GM10266 (cell line): Measurements from ENCODE around the gene WDR6.
"Not testable (repeated sequence)": the region's sequence is repeated elsewhere in the genome, so short reads cannot be mapped to it uniquely, and the experiment has no call there.

Experiments
- DNase-seq: peaks from one replicate; pipeline ENCODE4 v3.0.0; 2012; ENCODE audit errors: extremely low spot score
- TF ChIP-seq, protein P1 (sequence below): IDR thresholded peaks from 2 replicates; pipeline ENCODE4 v1.5.1; 2012; ENCODE audit warnings: mild to moderate bottlenecking, low read depth; ENCODE audit not compliant: control insufficient read depth, insufficient read depth; ENCODE audit errors: missing control alignments

WDR6 gene

DNA sequence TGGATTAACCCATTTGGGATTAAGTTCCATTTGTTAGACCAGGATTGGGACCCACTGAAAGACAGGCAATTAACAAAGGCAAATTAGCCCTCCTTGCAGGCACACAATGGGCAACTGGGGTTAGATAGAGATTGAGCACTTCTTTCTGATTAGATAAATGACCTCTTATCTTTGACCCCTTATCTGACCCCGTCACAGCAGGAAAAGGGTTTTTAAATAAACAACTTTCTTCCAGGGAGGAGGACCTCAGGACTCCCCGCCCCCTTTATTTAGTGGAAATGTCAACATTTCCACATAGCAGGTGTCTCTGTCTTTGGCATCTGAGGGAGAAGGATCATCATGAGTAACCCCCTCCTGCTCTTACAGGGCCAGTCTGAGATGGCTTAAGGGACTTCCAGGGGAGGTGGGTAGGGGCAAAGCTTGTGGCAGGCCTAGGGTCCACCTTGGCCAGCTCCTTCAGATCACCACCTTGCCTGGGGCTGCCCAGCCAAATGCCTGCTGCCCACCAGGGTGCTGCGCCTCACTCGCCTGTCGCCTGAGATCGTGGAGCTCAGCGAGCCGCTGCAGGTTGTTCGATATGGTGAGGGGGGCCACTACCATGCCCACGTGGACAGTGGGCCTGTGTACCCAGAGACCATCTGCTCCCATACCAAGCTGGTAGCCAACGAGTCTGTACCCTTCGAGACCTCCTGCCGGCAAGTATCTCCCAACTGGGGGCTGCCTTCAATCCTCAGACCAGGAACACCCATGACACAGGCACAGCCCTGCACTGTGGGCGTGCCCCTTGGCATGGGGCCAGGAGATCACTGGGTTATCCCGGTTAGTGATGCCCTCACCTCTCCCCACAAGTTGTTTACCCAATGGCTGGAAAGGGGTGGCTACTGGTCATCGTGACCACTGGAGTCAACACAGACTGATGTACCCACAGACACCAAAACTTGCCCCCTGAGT lies 2.6 kb upstream of the WDR6 start:
- TF ChIP-seq, protein P1, sequence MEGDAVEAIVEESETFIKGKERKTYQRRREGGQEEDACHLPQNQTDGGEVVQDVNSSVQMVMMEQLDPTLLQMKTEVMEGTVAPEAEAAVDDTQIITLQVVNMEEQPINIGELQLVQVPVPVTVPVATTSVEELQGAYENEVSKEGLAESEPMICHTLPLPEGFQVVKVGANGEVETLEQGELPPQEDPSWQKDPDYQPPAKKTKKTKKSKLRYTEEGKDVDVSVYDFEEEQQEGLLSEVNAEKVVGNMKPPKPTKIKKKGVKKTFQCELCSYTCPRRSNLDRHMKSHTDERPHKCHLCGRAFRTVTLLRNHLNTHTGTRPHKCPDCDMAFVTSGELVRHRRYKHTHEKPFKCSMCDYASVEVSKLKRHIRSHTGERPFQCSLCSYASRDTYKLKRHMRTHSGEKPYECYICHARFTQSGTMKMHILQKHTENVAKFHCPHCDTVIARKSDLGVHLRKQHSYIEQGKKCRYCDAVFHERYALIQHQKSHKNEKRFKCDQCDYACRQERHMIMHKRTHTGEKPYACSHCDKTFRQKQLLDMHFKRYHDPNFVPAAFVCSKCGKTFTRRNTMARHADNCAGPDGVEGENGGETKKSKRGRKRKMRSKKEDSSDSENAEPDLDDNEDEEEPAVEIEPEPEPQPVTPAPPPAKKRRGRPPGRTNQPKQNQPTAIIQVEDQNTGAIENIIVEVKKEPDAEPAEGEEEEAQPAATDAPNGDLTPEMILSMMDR: no peak
- DNase-seq: no peak

DNA sequence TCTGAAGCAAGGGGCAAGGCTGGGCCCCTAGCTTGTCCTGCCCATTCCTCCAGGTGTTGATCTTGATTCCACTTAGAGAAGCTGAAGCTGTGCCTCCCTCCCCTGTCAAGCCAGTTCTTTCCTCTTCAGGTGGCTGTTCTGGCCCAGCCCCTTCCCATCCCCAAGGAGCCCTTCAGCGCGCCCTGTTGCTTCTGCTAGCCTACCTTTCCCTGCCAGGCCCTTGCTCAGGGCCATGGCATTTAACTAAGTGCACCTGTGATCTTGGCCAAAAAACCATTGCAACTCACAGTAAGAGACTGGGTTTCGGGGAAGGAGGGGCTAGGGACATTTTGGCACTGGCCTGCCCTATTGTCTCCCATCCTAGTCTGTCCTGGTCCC lies 1.9 kb upstream of the WDR6 start:
- TF ChIP-seq, protein P1: no peak
- DNase-seq: no peak

DNA sequence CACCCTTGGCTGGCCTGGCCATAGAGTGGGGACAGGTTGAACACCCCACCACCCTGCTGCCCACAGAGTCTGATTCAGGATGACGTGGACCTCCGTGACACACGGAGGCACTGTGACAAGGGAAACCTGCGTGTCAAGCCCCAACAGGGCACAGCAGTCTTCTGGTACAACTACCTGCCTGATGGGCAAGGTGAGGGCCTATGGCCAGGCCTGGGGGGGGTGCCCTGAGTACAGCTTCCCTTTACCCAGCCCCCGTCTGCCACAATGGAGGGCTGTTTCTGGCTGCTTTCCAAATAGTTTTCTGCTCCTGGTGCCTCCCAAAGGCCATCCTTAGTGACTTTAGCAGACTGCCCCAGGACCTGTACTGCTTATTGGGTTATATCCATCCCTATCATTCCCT lies 1.2 kb upstream of the WDR6 start:
- TF ChIP-seq, protein P1: no peak

DNA sequence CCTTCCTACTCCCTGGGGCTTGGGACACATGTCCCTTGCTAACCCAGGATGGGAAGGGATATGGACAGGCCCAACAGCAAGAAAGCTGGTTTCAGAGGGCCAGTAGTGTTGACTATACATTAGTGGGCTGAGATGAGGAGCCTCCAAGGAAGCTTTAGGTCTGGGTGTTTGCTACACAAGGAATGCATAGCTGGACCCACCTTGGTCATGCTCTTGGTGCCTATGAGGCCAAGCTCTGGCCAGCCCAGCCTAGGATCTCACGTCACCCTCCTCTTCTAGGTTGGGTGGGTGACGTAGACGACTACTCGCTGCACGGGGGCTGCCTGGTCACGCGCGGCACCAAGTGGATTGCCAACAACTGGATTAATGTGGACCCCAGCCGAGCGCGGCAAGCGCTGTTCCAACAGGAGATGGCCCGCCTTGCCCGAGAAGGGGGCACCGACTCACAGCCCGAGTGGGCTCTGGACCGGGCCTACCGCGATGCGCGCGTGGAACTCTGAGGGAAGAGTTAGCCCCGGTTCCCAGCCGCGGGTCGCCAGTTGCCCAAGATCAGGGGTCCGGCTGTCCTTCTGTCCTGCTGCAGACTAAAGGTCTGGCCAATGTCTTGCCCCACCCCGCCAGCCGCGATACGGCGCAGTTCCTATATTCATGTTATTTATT lies 653 bp upstream of the WDR6 start:
- DNase-seq: no peak
- TF ChIP-seq, protein P1: no peak

More for the DNA sequence above, 1.2 kb upstream of the WDR6 start:
- DNase-seq: no peak

DNA sequence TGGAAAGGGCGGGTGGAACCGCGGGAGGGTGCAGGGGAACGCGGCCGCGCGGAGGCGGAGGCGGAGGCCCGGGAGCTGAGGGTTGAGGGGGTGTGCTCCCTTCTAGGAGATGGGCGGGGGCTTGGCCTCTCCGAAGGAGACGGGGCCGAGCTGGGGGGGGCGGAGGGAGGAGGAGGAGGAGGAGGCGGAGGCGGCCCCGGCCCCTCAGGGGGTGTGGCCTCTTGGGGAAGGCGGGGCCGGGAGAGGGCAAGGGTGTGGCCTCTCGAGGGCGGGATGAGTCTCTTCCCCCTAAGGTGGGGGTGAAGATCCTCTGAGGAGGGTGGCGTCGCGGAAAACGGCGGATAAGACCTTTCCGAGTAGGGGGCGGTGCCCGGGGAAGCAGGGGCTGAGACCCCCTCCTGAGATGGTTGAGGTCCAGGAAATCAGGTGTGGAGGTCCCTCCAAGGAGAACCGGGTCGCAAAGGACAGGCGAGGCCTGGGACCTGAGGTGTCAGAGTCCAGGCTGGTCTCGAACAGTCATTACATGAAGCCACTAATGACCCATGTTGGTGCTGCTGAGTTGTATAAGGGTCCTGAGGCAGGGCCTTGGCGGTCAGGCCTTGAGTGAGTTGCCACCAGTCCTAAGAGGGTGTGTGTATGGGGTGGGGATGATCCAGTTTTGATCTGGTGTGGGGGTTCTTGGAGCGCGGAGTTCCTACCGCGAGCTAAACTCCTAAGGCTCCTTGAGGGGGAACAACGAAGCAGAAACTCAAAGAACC lies 759 bp downstream of the WDR6 start:
- DNase-seq: peak; percentile 86
- TF ChIP-seq, protein P1: no peak

DNA sequence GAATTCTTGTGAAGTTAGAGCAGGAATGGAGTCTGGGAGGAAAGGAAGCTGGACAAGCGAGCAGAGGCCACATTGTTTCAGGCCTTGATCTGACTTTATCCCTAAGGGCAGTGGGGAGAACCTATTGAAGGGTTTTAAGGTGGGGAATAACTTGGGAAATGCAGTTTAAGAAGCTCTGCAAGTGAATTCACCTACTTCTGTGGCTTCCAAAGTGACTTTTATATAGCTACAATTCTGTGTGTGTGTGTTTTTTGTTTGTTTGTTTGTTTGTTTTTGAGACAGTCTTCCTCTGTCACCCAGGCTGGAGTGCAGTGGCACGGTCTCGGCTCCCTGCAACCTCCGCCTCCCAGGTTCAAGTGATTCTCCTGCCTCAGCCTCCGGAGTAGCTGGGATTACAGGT lies 1.4 kb downstream of the WDR6 start:
- not testable (repeated sequence) for DNase-seq

DNA sequence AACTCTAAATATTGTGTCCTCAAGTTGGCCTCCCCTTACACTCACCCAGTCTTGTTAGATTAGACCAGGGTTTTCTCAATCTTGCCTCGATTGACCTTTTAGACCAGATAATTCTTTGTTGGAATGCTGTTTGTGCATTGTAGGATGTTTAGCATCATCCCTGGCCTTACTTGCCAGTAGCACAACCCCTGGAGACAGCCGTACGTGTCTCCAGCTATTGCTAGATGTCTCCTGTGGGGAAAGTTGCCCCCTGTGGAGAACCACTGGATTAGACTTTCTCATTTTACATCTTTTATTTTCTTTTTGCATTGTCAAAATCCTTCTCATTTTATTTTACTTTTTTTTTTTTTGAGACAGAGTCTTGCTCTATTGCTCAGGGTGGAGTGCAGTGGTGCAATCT lies 2.2 kb downstream of the WDR6 start:
- TF ChIP-seq, protein P1: no peak
- no peak for DNase-seq
